GM12872 (cell line): ENCODE measurements around the gene MAPKBP1.

Experiments
- CTCF ChIP-seq: IDR thresholded peaks from 3 replicates; pipeline ENCODE4 v1.5.1; 2011; ENCODE audit warnings: low read depth, mild to moderate bottlenecking, low read length, moderate library complexity; ENCODE audit not compliant: insufficient read depth

MAPKBP1 gene

GRCh38 chr15:41868321-41868720 lies 94.0 kb downstream of the MAPKBP1 start:
- TF ChIP-seq CTCF, result no peak

- no peak for TF ChIP-seq CTCF
These were observed 95.7 kb downstream of the MAPKBP1 start for GRCh38 chr15:41869770-41870688.

GRCh38 chr15:41870689-41871081 lies 96.4 kb downstream of the MAPKBP1 start:
- no peak for TF ChIP-seq CTCF

GRCh38 chr15:41871175-41871905 lies 97.1 kb downstream of the MAPKBP1 start:
- TF ChIP-seq CTCF, result no peak

GRCh38 chr15:41872166-41872747 lies 98.0 kb downstream of the MAPKBP1 start:
- TF ChIP-seq CTCF, result no peak

GRCh38 chr15:41873711-41874110 lies 99.4 kb downstream of the MAPKBP1 start:
- TF ChIP-seq CTCF, result no peak

GRCh38 chr15:41874736-41875135 lies 100.5 kb downstream of the MAPKBP1 start:
- no peak for TF ChIP-seq CTCF
